GM19467 (cell line): Measurements from ENCODE around the gene ZNF326.
"Not testable (repeated sequence)": the region's sequence is repeated elsewhere in the genome, so short reads cannot be mapped to it uniquely, and the experiment has no call there.

Source experiments
- ATAC-seq: cut with Tn5 transposase; IDR thresholded peaks from one replicate; pipeline ENCODE4 v1.9.1; 2021; ENCODE audit warnings: mild to moderate bottlenecking, moderate library complexity; ENCODE audit not compliant: unreplicated experiment

Gene ZNF326

GRCh38 chr1:89995598-89996449 lies 914 bp downstream of the ZNF326 start:
- no peak for ATAC-seq

DNA sequence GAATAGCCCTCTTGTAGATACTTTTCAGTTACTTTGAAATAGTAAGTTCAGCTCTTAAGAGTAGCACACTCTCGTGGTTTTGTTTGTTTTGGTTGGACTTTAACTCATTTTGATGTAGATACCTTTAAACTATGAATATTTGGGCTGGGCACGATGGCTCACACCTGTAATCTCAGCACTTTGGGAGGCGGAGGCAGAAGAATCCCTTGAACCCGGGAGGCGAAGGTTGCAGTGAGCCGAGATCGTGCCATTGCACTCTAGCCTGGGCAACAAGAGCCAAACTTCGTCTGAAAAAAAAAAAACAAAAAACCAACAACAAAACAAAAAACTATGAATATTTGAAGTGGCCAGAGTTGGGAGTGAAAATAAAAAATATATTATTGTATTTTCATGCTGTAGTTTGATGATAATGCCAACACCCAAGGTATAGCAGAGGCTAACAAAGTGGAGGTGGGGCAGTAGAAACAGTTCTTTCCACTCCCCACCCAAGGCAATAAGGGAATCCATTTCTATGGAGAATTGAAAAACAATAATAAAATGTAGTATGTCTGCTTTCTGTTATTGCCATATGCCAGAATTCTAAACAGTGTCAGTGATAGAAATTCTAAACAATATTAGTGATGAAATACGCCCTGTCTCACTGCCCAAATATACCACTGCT lies 1.7 kb downstream of the ZNF326 start:
- no peak for ATAC-seq

- not testable (repeated sequence) for ATAC-seq
Observed at GRCh38 chr1:89997152-89997551, 2.2 kb downstream of the ZNF326 start.

DNA sequence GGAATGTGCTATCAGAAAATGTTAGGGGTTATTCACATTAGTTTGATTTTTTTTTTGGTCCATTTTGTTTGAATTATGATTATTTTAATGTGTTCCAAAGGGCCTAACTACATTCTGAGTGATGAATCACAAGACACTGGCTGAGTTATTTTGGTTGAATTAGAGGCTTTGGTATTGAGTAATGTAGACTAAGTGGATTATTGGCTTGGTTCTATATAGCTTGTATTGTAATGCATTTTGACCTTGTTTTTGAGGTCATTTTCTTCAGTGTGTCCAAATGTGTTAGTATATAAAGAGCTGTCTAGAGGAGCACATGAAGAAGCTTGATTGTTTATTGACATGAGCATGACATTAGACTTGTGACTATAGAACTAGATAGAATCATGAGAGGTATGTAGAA lies 3.4 kb downstream of the ZNF326 start:
- ATAC-seq = no peak

- ATAC-seq = no peak
Observed at GRCh38 chr1:89999208-89999607, 4.3 kb downstream of the ZNF326 start.

DNA sequence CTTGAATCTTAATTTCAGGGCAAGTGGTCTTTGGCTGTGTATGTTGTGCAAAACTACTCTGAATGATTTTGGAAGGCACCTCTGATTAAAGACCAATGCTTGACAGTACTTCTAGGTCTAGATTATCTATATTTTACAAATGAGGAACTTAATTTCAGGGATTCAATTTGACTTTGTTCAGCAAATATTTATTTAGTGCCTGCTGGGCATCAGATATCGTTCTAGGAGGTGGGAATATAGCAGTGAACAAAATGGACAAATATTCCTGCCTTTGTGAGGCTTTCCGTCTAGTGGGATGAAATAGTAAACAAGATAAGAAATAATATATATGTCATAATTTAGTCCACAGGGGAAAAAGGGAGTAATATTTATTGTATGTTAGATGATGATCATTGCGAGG lies 4.7 kb downstream of the ZNF326 start:
- no peak for ATAC-seq

- ATAC-seq = no peak
Observed at GRCh38 chr1:90000934-90001676, 6.2 kb downstream of the ZNF326 start.

DNA sequence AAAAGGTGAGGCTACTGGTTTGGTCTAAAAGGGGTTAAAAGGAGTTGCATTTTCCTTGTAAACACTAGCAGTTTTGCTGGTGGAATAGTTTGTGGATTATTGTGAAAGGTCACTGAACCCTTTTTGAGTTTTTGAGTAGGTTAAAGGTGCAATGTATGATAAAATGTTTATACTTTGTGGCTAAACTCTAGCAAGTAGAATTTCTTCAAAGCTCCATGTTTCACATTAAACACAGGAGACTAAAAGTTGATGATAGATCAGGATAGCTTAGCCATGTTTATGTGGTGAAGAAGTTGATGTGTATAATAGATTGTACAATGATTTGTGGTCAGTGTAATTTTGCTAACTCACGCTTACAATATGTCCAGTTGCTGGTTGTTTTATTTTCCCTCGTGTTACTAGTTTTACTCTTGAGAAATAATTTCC lies 13.1 kb downstream of the ZNF326 start:
- ATAC-seq = no peak

DNA sequence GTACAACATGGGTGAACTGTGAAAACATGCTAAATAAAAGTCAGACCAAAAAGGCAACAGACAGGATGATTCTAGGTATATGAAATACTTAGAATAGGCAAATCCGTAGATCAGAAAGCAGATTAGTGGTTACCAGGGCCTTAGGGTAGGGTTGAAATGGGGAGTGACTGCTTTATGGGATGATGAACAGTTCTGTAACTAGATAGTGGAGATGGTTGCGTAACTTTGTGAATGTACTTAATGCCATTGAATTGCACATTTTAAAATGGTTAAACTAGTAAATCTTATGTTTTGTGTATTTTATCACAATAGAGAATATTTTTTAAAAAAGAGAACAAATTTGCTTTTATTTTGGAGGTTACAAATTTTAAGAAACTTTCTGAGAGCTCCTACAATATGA lies 17.4 kb downstream of the ZNF326 start:
- no peak for ATAC-seq

DNA sequence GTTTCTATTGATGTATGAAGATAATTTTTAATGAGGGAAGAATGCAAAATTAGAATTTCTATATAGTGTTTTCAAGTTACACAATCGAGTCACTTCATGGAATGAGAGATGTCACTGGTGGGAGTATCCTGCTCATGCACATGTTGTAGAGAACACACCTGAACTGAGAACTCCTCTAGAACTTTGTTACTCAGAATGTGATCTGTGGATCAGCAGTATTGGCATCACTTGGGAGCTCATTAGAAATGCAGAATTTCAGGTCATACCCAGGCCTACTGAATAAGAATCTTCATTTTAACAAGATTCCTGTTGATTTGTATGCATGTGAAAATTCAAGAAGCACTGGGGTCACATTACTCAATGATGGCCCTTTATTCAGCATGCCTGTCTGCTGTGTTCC lies 28.8 kb downstream of the ZNF326 start:
- no peak for ATAC-seq

GRCh38 chr1:90027281-90027680 lies 32.4 kb downstream of the ZNF326 start:
- no peak for ATAC-seq

- no peak for ATAC-seq
Observed at GRCh38 chr1:90039652-90040051, 44.7 kb downstream of the ZNF326 start.

- no peak for ATAC-seq
Observed at GRCh38 chr1:90043586-90043985, 48.7 kb downstream of the ZNF326 start.

DNA sequence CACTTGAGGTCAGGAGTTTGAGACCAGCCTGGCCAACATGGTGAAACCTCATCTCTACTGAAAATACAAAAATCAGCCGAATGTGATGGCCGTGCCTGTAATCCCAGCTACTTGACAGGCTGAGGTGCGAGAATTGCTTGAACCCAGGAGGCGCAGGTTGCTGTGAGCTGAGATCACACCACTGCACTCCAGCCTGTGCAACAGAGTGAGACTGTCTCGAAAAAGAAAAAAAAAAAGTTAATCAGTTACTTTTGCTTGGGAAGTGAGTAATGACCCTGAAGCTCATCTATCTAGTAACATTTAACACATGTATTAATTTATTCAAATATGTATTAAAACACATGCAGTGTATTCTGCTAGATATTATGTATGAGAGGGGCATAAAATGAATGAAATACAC lies 49.4 kb downstream of the ZNF326 start:
- ATAC-seq = no peak

- no peak for ATAC-seq
Observed at GRCh38 chr1:90045853-90046563, 51.1 kb downstream of the ZNF326 start.

- no peak for ATAC-seq
Observed at GRCh38 chr1:90046635-90047034, 51.7 kb downstream of the ZNF326 start.

- no peak for ATAC-seq
Observed at GRCh38 chr1:90048043-90048442, 53.1 kb downstream of the ZNF326 start.

GRCh38 chr1:90062700-90063643 lies 68.1 kb downstream of the ZNF326 start:
- ATAC-seq = not testable (repeated sequence)

GRCh38 chr1:90064109-90064508 lies 69.2 kb downstream of the ZNF326 start:
- not testable (repeated sequence) for ATAC-seq
